Measurements from ENCODE around the gene DYNC1H1. TPM values are rescaled to one million over a fixed set of nuclear protein-coding genes. Genes with fewer than 3 reads are reported as not detected.
"Not testable (repeated sequence)": the region's sequence is repeated elsewhere in the genome, so short reads cannot be mapped to it uniquely, and the experiment has no call there.

DYNC1H1 gene
- total and polyA plus RNA-seq, 2 donors (not counting 1 experiment from before 2014, with no cell fraction given) = 73.2 to 257 TPM

DNA sequence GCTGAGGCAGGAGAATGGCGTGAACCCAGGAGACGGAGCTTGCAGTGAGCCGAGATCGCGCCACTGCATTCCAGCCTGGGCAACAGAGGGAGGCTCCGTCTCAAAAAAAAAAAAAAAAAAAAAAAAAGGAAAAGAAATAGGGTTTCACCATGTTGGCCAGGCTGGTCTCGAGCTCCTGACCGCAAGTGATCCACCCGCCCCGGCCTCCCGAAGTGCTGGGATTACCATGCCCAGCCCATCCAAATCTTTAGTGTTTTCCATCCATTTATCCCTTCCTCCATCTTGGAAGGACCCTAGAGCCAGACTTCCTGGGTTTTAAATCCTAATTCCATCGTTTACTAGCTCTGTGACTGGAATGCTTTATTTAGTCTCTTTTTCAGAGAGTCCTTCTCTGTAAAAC is 20.5 kb downstream of the DYNC1H1 start:
- H3K9ac ChIP-seq (ENCODE audit: low read length); H3K4me2 ChIP-seq (replicated peaks; ENCODE audit: low read depth, low read length, poor library complexity, severe bottlenecking); H3K27ac ChIP-seq (ENCODE audit: low read length in 2 of 2); H3K27ac Mint-ChIP-seq; H3K79me2 ChIP-seq (ENCODE audit: control insufficient read depth, insufficient read depth, low read length); H2AFZ ChIP-seq (ENCODE audit: insufficient read depth, low read depth, low read length, poor library complexity, severe bottlenecking); ATAC-seq (ENCODE audit: low read depth); H3K4me1 ChIP-seq (ENCODE audit: control insufficient read depth in 2 of 2, insufficient read depth in 2 of 2, low read length in 2 of 2); H3K9me3 Mint-ChIP-seq (ENCODE audit: insufficient read depth); H3K4me1 Mint-ChIP-seq; H3K4me3 Mint-ChIP-seq; intact Hi-C loops (cut with micrococcal nuclease); H3K4me3 ChIP-seq (ENCODE audit: control extremely low read depth in 1 of 5, extremely low read depth in 1 of 5, insufficient read depth in 1 of 5, low read depth in 2 of 5, low read length in 4 of 5); DNase-seq; H3K9me3 ChIP-seq (ENCODE audit: control extremely low read depth in 1 of 3, control insufficient read depth in 2 of 3, insufficient read depth in 1 of 3, low read length in 2 of 3); H3K27me3 ChIP-seq (replicated peaks in 1 of 4; ENCODE audit: control extremely low read depth in 1 of 4, control insufficient read depth in 3 of 4, insufficient read depth in 4 of 4, low read length in 3 of 4); H3K27me3 Mint-ChIP-seq: not testable (repeated sequence)
- 100% methylated on average over 3 of the region's 12 CpGs for WGBS (ENCODE audit: insufficient coverage)
- peaks cover 10 to 82% of the 10 kb centered on the region in 2 experiments for H3K36me3 ChIP-seq (replicated peaks in 1 of 2; ENCODE audit: control extremely low read depth in 1 of 2, control insufficient read depth in 1 of 2, extremely low read depth in 1 of 2, insufficient read depth in 2 of 2, low read length in 1 of 2)
- ChIA-PET CTCF (interaction anchor here (1.3 kb wide), 1 partner anchor 10 kb away, joined by 3 read pairs; no protein-coding TSS in a partner anchor), POLR2A (interaction anchor here (0.6 kb wide), 1 partner anchor 19 kb away, joined by 4 read pairs; no protein-coding TSS in a partner anchor)
- peaks cover 17% of the 10 kb centered on the region for H4K20me1 ChIP-seq (ENCODE audit: control insufficient read depth, insufficient read depth, low read length, poor library complexity, severe bottlenecking)

DNA sequence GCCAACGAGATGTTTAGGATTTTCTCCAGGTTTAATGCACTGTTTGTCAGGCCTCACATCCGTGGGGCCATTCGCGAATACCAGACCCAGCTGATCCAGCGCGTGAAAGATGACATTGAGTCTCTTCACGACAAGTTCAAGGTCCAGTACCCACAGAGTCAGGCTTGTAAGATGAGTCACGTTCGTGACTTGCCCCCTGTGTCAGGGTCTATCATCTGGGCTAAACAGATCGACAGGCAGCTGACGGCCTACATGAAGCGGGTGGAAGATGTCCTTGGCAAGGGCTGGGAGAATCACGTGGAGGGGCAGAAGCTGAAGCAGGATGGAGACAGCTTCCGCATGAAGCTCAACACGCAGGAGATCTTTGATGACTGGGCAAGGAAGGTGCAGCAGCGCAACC is 21.6 kb downstream of the DYNC1H1 start:
- POLR2A ChIA-PET = no interaction called here
- no peak overlapping the region for H3K4me3 Mint-ChIP-seq

More for the DNA sequence above, 21.6 kb downstream of the DYNC1H1 start:
- TF ChIP-seq CTCF (IDR thresholded peaks at IDR 0.05) (no peak), EZH2 (IDR thresholded peaks at IDR 0.05; ENCODE audit: borderline replicate concordance, insufficient read depth, low read depth, low read length, poor library complexity, severe bottlenecking) (no peak)
- peaks cover 5% of the 10 kb centered on the region for H3K79me2 ChIP-seq (ENCODE audit: control insufficient read depth, insufficient read depth, low read length)
- no peaks in the 10 kb centered on the region for H3K4me1 ChIP-seq (ENCODE audit: control insufficient read depth in 2 of 2, insufficient read depth in 2 of 2, low read length in 2 of 2)
- H3K36me3 ChIP-seq (replicated peaks in 1 of 2; ENCODE audit: control extremely low read depth in 1 of 2, control insufficient read depth in 1 of 2, extremely low read depth in 1 of 2, insufficient read depth in 2 of 2, low read length in 1 of 2) = peaks cover 3 to 80% of the 10 kb centered on the region in 2 experiments
- H3K27me3 ChIP-seq (replicated peaks in 1 of 4; ENCODE audit: control extremely low read depth in 1 of 4, control insufficient read depth in 3 of 4, insufficient read depth in 4 of 4, low read length in 3 of 4) = no peaks in the 10 kb centered on the region
- intact Hi-C loops (cut with micrococcal nuclease) = no loop called here
- no peak for DNase-seq
- Mint-ChIP-seq H3K9me3 (ENCODE audit: insufficient read depth) (no peaks in the 10 kb centered on the region), H3K4me1 (peaks cover 2% of the 10 kb centered on the region), H3K27me3 (no peaks in the 10 kb centered on the region), H3K27ac (no peak overlapping the region)
- no peak overlapping the region for H3K4me2 ChIP-seq (replicated peaks; ENCODE audit: low read depth, low read length, poor library complexity, severe bottlenecking)
- no peak overlapping the region for H3K4me3 ChIP-seq (ENCODE audit: control extremely low read depth in 1 of 5, extremely low read depth in 1 of 5, insufficient read depth in 1 of 5, low read depth in 2 of 5, low read length in 4 of 5)
- CTCF ChIA-PET = interaction anchor here (0.7 to 1.1 kb wide), 3 partner anchors 35 to 280 kb away, joined by 3 read pairs; no protein-coding TSS in a partner anchor
- H2AFZ ChIP-seq (ENCODE audit: insufficient read depth, low read depth, low read length, poor library complexity, severe bottlenecking) = no peak overlapping the region
- H3K9ac ChIP-seq (ENCODE audit: low read length) = no peak overlapping the region
- 97% methylated on average over 16 of the region's 16 CpGs for WGBS (ENCODE audit: insufficient coverage)
- no peak overlapping the region for H3K27ac ChIP-seq (ENCODE audit: low read length in 2 of 2)
- no peaks in the 10 kb centered on the region for H3K9me3 ChIP-seq (ENCODE audit: control extremely low read depth in 1 of 3, control insufficient read depth in 2 of 3, insufficient read depth in 1 of 3, low read length in 2 of 3)
- peaks cover 17% of the 10 kb centered on the region for H4K20me1 ChIP-seq (ENCODE audit: control insufficient read depth, insufficient read depth, low read length, poor library complexity, severe bottlenecking)
- ATAC-seq (ENCODE audit: low read depth) = no peak
